Gastrocnemius medialis (tissue), 4 donors: Measurements from ENCODE around the gene RAB3GAP1.

Source experiments
- CTCF ChIP-seq, 5 experiments: fragments of 450-650 bp in 3 of 5; fragments of 200-600 bp in 2 of 5; sonication (generic) in 2 of 5; IDR thresholded peaks in 4 of 5; conservative IDR thresholded peaks in 1 of 5; 1 replicate in 4 of 5; 2 replicates in 1 of 5; pipeline ENCODE4 v1.5.1; 2016 to 2019; ENCODE audit warnings: antibody characterized with exemption in 5 of 5, mild to moderate bottlenecking in 3 of 5, moderate library complexity in 3 of 5
- POLR2A ChIP-seq, 2 donors: fragments of 450-650 bp; IDR thresholded peaks; one replicate each; pipeline ENCODE4 v1.6.1; 2017; ENCODE audit warnings: antibody characterized with exemption in 2 of 2, mild to moderate bottlenecking in 2 of 2, moderate library complexity in 2 of 2

GRCh38 chr2:135103843-135104242 lies 51.8 kb downstream of the RAB3GAP1 start:
- TF ChIP-seq CTCF (IDR thresholded peaks at IDR 0.05 in 4 of 5, conservative IDR thresholded peaks at IDR 0.05 in 1 of 5) (no peak), POLR2A (IDR thresholded peaks at IDR 0.05) (no peak)
